Panc1 (cell line): ENCODE results near the gene IFNG. TPM values are rescaled to one million over a fixed set of nuclear protein-coding genes. Genes with fewer than 3 reads are reported as not detected.

Source experiments
- ATAC-seq: fragments of 200-7000 bp; cut with Tn5 transposase; 2 replicates; pipeline ENCODE4 v1.9.1; 2020; ENCODE audit warnings: mild to moderate bottlenecking, moderate library complexity
- BruUV-seq: library from RNA; stranded (reverse); fragments of 400-500 nt; replicated peaks from 2 replicates; lab custom pipeline; 2021; lab: Mats Ljungman, UMichigan
- CTCF ChIA-PET: fragments of 300-600 bp; sonication (Branson Sonifier 250); formaldehyde crosslinking; loops from one replicate; lab custom pipeline; 2022; ENCODE audit warnings: antibody characterized with exemption; lab: Charles Lee
- POLR2A ChIA-PET: fragments of 300-600 bp; sonication (Branson Sonifier 250); formaldehyde crosslinking; loops from one replicate; lab custom pipeline; 2022; ENCODE audit warnings: antibody characterized with exemption; lab: Charles Lee
- DNase-seq: peaks from one replicate; pipeline ENCODE4 v3.0.0-alpha.2; 2010; ENCODE audit warnings: low read depth, low spot score
- H3K27ac ChIP-seq: 2 replicates; pipeline ENCODE4 v1.5.1; 2011; ENCODE audit warnings: mild to moderate bottlenecking, low read length, inconsistent platforms
- H3K27me3 ChIP-seq: fragments of 200-500 bp; sonication (Bioruptor generic); 2 replicates; pipeline ENCODE4 v1.6.0; 2014; ENCODE audit warnings: low read length, inconsistent platforms; ENCODE audit not compliant: control insufficient read depth, insufficient read depth
- H3K36me3 ChIP-seq: fragments of 200-500 bp; sonication (Bioruptor generic); 2 replicates; pipeline ENCODE4 v1.5.1; 2014; ENCODE audit warnings: inconsistent platforms, mild to moderate bottlenecking, low read length, moderate library complexity; ENCODE audit not compliant: control insufficient read depth, insufficient read depth
- H3K4me1 ChIP-seq: 2 replicates; pipeline ENCODE4 v1.5.1; 2011; ENCODE audit warnings: inconsistent platforms, mild to moderate bottlenecking, low read length, moderate library complexity; ENCODE audit not compliant: control insufficient read depth, insufficient read depth
- H3K4me3 ChIP-seq, 2 experiments: 2 replicates each; pipeline ENCODE4 v1.5.1; 2011 to 2012; ENCODE audit warnings: low read depth in 2 of 2, low read length in 2 of 2, mild to moderate bottlenecking in 2 of 2, inconsistent platforms in 1 of 2, moderate library complexity in 1 of 2
- H3K9me3 ChIP-seq: fragments of 200-500 bp; sonication (Bioruptor generic); 2 replicates; pipeline ENCODE4 v1.5.1; 2014; ENCODE audit warnings: low read depth, mild to moderate bottlenecking, inconsistent platforms, low read length, moderate library complexity; ENCODE audit not compliant: control insufficient read depth, insufficient read depth
- POLR2AphosphoS5 ChIP-seq: IDR thresholded peaks from 2 replicates; pipeline ENCODE4 v1.6.1; 2012; ENCODE audit warnings: mild to moderate bottlenecking, low read depth, low read length, moderate library complexity
- REST ChIP-seq, 2 experiments: IDR thresholded peaks; 2 replicates each; pipeline ENCODE4 v1.6.1; 2011 to 2012; ENCODE audit warnings: low read depth in 2 of 2, control low read depth in 1 of 2, low read length in 1 of 2, mild to moderate bottlenecking in 1 of 2, moderate library complexity in 1 of 2; ENCODE audit not compliant: insufficient read depth in 1 of 2
- SIN3A ChIP-seq: IDR thresholded peaks from 2 replicates; pipeline ENCODE4 v1.6.1; 2012; ENCODE audit warnings: low read depth, mild to moderate bottlenecking, low read length, moderate library complexity, borderline replicate concordance; ENCODE audit not compliant: insufficient read depth
- TCF7L2 ChIP-seq: IDR thresholded peaks from 2 replicates; pipeline ENCODE4 v1.6.1; 2011; ENCODE audit warnings: mild to moderate bottlenecking, low read depth, low read length, inconsistent platforms
- in situ Hi-C: cut with HindIII; loops from 2 replicates; pipeline ENCODE4 v1.10.0; 2016; ENCODE audit warnings: low sequenced_read_pairs, low pct_unique_long_range_greater_than_20kb
- intact Hi-C: fragments of 100-400 bp; cut with micrococcal nuclease; formaldehyde crosslinking; loops from one replicate; pipeline ENCODE4 v1.10.0; 2022; ENCODE audit not compliant: unreplicated experiment
- total RNA-seq: library from RNA; stranded (reverse); gene quantifications from one replicate; pipeline ENCODE4 v1.2.1, GENCODE V29; 2021; ENCODE audit not compliant: unreplicated experiment
- TF ChIP-seq, protein P1 (sequence below): fragments of 450-650 bp; IDR thresholded peaks from 2 replicates; pipeline ENCODE4 v1.5.1; 2017; ENCODE audit warnings: mild to moderate bottlenecking

The IFNG gene
- total RNA-seq, 1 experiment from 2014 or later, result 0.33 TPM

DNA sequence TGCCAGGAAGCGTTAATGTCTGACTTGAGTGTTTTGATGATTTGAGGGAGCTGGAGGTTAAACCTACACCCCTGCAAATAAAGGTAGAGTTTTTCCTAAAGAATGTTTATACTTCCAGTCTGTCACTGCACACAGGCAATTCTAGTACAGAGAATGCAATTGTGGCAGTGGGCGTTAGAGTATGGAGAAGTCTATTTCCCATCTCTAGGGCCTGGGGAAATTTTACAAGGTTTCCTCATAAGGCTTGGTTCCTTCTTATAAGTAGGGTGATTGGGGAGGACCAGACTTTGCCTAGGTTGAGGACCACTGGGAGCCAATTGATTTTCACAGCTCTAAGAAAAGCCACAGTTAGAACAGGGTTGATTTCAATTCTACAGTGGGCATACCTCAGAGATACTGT lies 44.3 kb downstream of the IFNG start:
- intact Hi-C loops, result no loop called here
- Histone ChIP-seq H3K4me1 (no peaks in the 10 kb centered on the region), H3K4me3 (no peak overlapping the region), H3K27me3 (peaks cover 3% of the 10 kb centered on the region), H3K9me3 (no peaks in the 10 kb centered on the region), H3K27ac (no peak overlapping the region), H3K36me3 (no peaks in the 10 kb centered on the region)
- CTCF ChIA-PET, result no interaction called here
- no peak for TF ChIP-seq SIN3A
- TF ChIP-seq REST (IDR thresholded peaks at IDR 0.05; ENCODE audit: insufficient read depth in 1 of 2, low read depth in 2 of 2, low read length in 1 of 2), result no peak
- no peak for TF ChIP-seq TCF7L2
- TF ChIP-seq, protein P1, sequence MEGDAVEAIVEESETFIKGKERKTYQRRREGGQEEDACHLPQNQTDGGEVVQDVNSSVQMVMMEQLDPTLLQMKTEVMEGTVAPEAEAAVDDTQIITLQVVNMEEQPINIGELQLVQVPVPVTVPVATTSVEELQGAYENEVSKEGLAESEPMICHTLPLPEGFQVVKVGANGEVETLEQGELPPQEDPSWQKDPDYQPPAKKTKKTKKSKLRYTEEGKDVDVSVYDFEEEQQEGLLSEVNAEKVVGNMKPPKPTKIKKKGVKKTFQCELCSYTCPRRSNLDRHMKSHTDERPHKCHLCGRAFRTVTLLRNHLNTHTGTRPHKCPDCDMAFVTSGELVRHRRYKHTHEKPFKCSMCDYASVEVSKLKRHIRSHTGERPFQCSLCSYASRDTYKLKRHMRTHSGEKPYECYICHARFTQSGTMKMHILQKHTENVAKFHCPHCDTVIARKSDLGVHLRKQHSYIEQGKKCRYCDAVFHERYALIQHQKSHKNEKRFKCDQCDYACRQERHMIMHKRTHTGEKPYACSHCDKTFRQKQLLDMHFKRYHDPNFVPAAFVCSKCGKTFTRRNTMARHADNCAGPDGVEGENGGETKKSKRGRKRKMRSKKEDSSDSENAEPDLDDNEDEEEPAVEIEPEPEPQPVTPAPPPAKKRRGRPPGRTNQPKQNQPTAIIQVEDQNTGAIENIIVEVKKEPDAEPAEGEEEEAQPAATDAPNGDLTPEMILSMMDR, result no peak
- no peak for TF ChIP-seq POLR2AphosphoS5
- no TSS peak for BruUV-seq
- ATAC-seq (no peak), DNase-seq (no peak)
- POLR2A ChIA-PET, result no interaction called here
- in situ Hi-C loops, result no loop called here

DNA sequence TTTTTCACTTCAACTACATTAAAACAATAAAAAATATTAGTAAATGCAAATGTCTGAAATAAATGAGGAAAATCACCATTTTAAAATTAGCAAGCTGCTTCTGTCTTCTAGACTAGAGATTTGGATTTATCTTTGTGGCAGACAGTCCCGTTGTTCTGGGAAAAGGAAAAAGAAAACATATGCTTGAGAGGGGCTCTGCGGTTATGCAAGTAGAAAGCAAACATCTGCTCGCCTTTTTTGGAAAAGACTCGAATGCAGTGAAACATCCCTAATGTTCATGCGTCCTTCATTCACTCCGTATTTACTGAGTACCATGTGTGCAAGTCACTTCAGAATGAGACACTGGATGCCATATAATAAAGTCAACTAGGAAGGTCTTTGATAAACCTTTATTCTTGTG lies 44.9 kb downstream of the IFNG start:
- CTCF ChIA-PET, result interaction anchor here (1.3 kb wide), 1 partner anchor 44 kb away, joined by 3 read pairs; no protein-coding TSS in a partner anchor
- DNase-seq, result no peak

More for the DNA sequence above, 44.9 kb downstream of the IFNG start:
- H3K4me1 ChIP-seq, result no peaks in the 10 kb centered on the region
- H3K27me3 ChIP-seq, result peaks cover 3% of the 10 kb centered on the region
- no peak for TF ChIP-seq TCF7L2
- no peak for TF ChIP-seq REST (IDR thresholded peaks at IDR 0.05; ENCODE audit: insufficient read depth in 1 of 2, low read depth in 2 of 2, low read length in 1 of 2)
- in situ Hi-C loops (no loop called here), intact Hi-C loops (no loop called here)
- ATAC-seq, result no peak
- H3K36me3 ChIP-seq, result no peaks in the 10 kb centered on the region
- no TSS peak for BruUV-seq
- H3K4me3 ChIP-seq, result no peak overlapping the region
- H3K9me3 ChIP-seq, result no peaks in the 10 kb centered on the region
- POLR2A ChIA-PET, result no interaction called here
- H3K27ac ChIP-seq, result no peak overlapping the region
